ENCODE results near the gene MMP25. TPM values are rescaled to one million over a fixed set of nuclear protein-coding genes. Genes with fewer than 3 reads are reported as not detected.
A peak's percentile ranks its signal among the peaks of the same experiment; 100 is the strongest.
"Not testable (repeated sequence)": the region's sequence is repeated elsewhere in the genome, so short reads cannot be mapped to it uniquely, and the experiment has no call there.

Gene MMP25
- total and polyA plus RNA-seq, 10 of the 15 experiments (the other 5 are each of a cell fraction or from before 2014, with no cell fraction given), result 0.03 to 0.36 (median 0.13) TPM; not detected in 1

- TF ChIP-seq YBX1 (IDR thresholded peaks at IDR 0.05), result no peak
- no peak for TF ChIP-seq RUNX3 (IDR thresholded peaks at IDR 0.05; ENCODE audit: low read length)
- TF ChIP-seq TBL1XR1 (IDR thresholded peaks at IDR 0.05; ENCODE audit: low read depth, low read length), result no peak
- TF ChIP-seq ZNF622 (IDR thresholded peaks at IDR 0.05), result no peak
- no peak for TF ChIP-seq CREM (IDR thresholded peaks at IDR 0.05; ENCODE audit: low read depth)
- TF ChIP-seq E4F1 (IDR thresholded peaks at IDR 0.05; ENCODE audit: borderline replicate concordance, partially characterized antibody), result no peak
- TF ChIP-seq IRF5 (IDR thresholded peaks at IDR 0.05; ENCODE audit: borderline replicate concordance), result no peak
- no peak for TF ChIP-seq MXI1 (IDR thresholded peaks at IDR 0.05; ENCODE audit: low read depth, low read length)
Measured at GRCh38 chr16:3071655-3072054, 25.3 kb downstream of the MMP25 start (continued).

- RAD21 ChIA-PET (ENCODE audit: unreplicated experiment); POLR2A ChIA-PET; H4K20me1 ChIP-seq (ENCODE audit: control insufficient read depth, insufficient read depth); H3K27me3 ChIP-seq (replicated peaks in 1 of 2; ENCODE audit: control insufficient read depth in 2 of 2, insufficient read depth in 2 of 2, low read length in 1 of 2); H3K36me3 ChIP-seq (ENCODE audit: control insufficient read depth in 2 of 2, insufficient read depth in 2 of 2, low read length in 1 of 2); H3K79me2 ChIP-seq (ENCODE audit: control insufficient read depth, insufficient read depth, low read length); H3K27ac ChIP-seq (ENCODE audit: control insufficient read depth, insufficient read depth); BruUV-seq (replicated peaks); H3K4me3 ChIP-seq; DNase-seq (ENCODE audit: low read depth, low spot score); H3K4me2 ChIP-seq (ENCODE audit: control insufficient read depth, insufficient read depth); H3K9me3 ChIP-seq (replicated peaks; ENCODE audit: control insufficient read depth, insufficient read depth, low read length); SMC1A ChIA-PET (ENCODE audit: uncharacterized antibody, unreplicated experiment); ATAC-seq; in situ Hi-C loops (cut with MboI); H2AFZ ChIP-seq (ENCODE audit: control insufficient read depth, low read depth, low read length); CTCF ChIA-PET; intact Hi-C loops (cut with micrococcal nuclease; ENCODE audit: unreplicated experiment); H3K9ac ChIP-seq (ENCODE audit: control insufficient read depth, insufficient read depth, low read length); FAIRE-seq: not testable (repeated sequence)
- H3K4me1 ChIP-seq (ENCODE audit: control insufficient read depth, insufficient read depth, low read length), result peaks cover 46% of the 10 kb centered on the region
- 93% methylated on average over 3 of the region's 4 CpGs for WGBS (ENCODE audit: insufficient coverage, insufficient replicate concordance, low lambda C conversion rate, missing lambda C conversion rate)
Measured at GRCh38 chr16:3072148-3072547, 25.8 kb downstream of the MMP25 start.

GRCh38 chr16:3072576-3073263 is 26.4 kb downstream of the MMP25 start:
- in situ Hi-C loops (cut with MboI); H3K9me3 ChIP-seq (replicated peaks; ENCODE audit: control insufficient read depth, insufficient read depth, low read length); BruUV-seq (replicated peaks); CTCF ChIA-PET; H3K36me3 ChIP-seq (ENCODE audit: control insufficient read depth in 2 of 2, insufficient read depth in 2 of 2, low read length in 1 of 2); H3K79me2 ChIP-seq (ENCODE audit: control insufficient read depth, insufficient read depth, low read length); H2AFZ ChIP-seq (ENCODE audit: control insufficient read depth, low read depth, low read length); H3K27ac ChIP-seq (ENCODE audit: control insufficient read depth, insufficient read depth); H3K9ac ChIP-seq (ENCODE audit: control insufficient read depth, insufficient read depth, low read length); H3K4me2 ChIP-seq (ENCODE audit: control insufficient read depth, insufficient read depth); H3K27me3 ChIP-seq (replicated peaks in 1 of 2; ENCODE audit: control insufficient read depth in 2 of 2, insufficient read depth in 2 of 2, low read length in 1 of 2); H4K20me1 ChIP-seq (ENCODE audit: control insufficient read depth, insufficient read depth); FAIRE-seq; H3K4me3 ChIP-seq; RAD21 ChIA-PET (ENCODE audit: unreplicated experiment); POLR2A ChIA-PET; intact Hi-C loops (cut with micrococcal nuclease; ENCODE audit: unreplicated experiment); DNase-seq (ENCODE audit: low read depth, low spot score): not testable (repeated sequence)
- SMC1A ChIA-PET (ENCODE audit: uncharacterized antibody, unreplicated experiment), result interaction anchor here (6.1 kb wide), 1 partner anchor 7 kb away, joined by 52 read pairs; the partner anchor contains the start of gene IL32
- H3K4me1 ChIP-seq (ENCODE audit: control insufficient read depth, insufficient read depth, low read length), result peaks cover 47% of the 10 kb centered on the region
- WGBS (ENCODE audit: insufficient coverage, insufficient replicate concordance, low lambda C conversion rate, missing lambda C conversion rate), result no CpG with 5 or more reads among the region's 18 CpGs
- peak; percentile 26 for ATAC-seq
